IPS-18a (cell line): Measurements from ENCODE around the gene CLNK.

Experiments
- H3K27ac ChIP-seq: one replicate; pipeline ENCODE4 v1.5.1; 2013; ENCODE audit warnings: low read length
- H3K27me3 ChIP-seq: one replicate; pipeline ENCODE4 v1.6.1; 2013; ENCODE audit warnings: mild to moderate bottlenecking, low read length; ENCODE audit not compliant: control insufficient read depth, insufficient read depth
- H3K36me3 ChIP-seq: one replicate; pipeline ENCODE4 v1.6.1; 2013; ENCODE audit warnings: low read depth, low read length; ENCODE audit not compliant: control insufficient read depth
- H3K4me1 ChIP-seq: one replicate; pipeline ENCODE4 v1.6.1; 2013; ENCODE audit warnings: low read depth, low read length; ENCODE audit not compliant: control insufficient read depth
- H3K4me3 ChIP-seq: one replicate; pipeline ENCODE4 v1.5.1; 2013; ENCODE audit warnings: low read length
- H3K9ac ChIP-seq: one replicate; pipeline ENCODE4 v1.6.1; 2013; ENCODE audit warnings: mild to moderate bottlenecking, low read length, moderate library complexity
- H3K9me3 ChIP-seq: one replicate; pipeline ENCODE4 v1.6.1; 2013; ENCODE audit warnings: low read depth, low read length; ENCODE audit not compliant: control insufficient read depth

Gene CLNK

GRCh38 chr4:10606483-10607155 lies 77.9 kb downstream of the CLNK start:
- no peaks in the 10 kb centered on the region for H3K9me3 ChIP-seq
- H3K36me3 ChIP-seq, result no peaks in the 10 kb centered on the region
- no peak overlapping the region for H3K9ac ChIP-seq
- no peaks in the 10 kb centered on the region for H3K27me3 ChIP-seq
- no peak overlapping the region for H3K27ac ChIP-seq
- H3K4me1 ChIP-seq, result no peaks in the 10 kb centered on the region
- no peak overlapping the region for H3K4me3 ChIP-seq

- Histone ChIP-seq H3K4me3 (no peak overlapping the region), H3K9ac (no peak overlapping the region), H3K27me3 (no peaks in the 10 kb centered on the region), H3K27ac (no peak overlapping the region), H3K4me1 (no peaks in the 10 kb centered on the region), H3K36me3 (no peaks in the 10 kb centered on the region), H3K9me3 (no peaks in the 10 kb centered on the region)
Measured at GRCh38 chr4:10605746-10606482, 78.7 kb downstream of the CLNK start.

- H3K4me3 ChIP-seq, result no peak overlapping the region
- H3K9ac ChIP-seq, result no peak overlapping the region
- H3K36me3 ChIP-seq, result no peaks in the 10 kb centered on the region
- no peaks in the 10 kb centered on the region for H3K9me3 ChIP-seq
- no peaks in the 10 kb centered on the region for H3K4me1 ChIP-seq
- no peaks in the 10 kb centered on the region for H3K27me3 ChIP-seq
- no peak overlapping the region for H3K27ac ChIP-seq
Measured at GRCh38 chr4:10605031-10605430, 79.5 kb downstream of the CLNK start.

GRCh38 chr4:10599574-10599973 lies 85.0 kb downstream of the CLNK start:
- Histone ChIP-seq H3K27me3 (no peaks in the 10 kb centered on the region), H3K4me1 (no peaks in the 10 kb centered on the region), H3K9ac (no peak overlapping the region), H3K4me3 (no peak overlapping the region), H3K27ac (no peak overlapping the region), H3K9me3 (no peaks in the 10 kb centered on the region), H3K36me3 (no peaks in the 10 kb centered on the region)

GRCh38 chr4:10598829-10599228 lies 85.7 kb downstream of the CLNK start:
- Histone ChIP-seq H3K4me1 (no peaks in the 10 kb centered on the region), H3K27me3 (no peaks in the 10 kb centered on the region), H3K36me3 (no peaks in the 10 kb centered on the region), H3K9me3 (no peaks in the 10 kb centered on the region), H3K4me3 (no peak overlapping the region), H3K27ac (no peak overlapping the region), H3K9ac (no peak overlapping the region)

- H3K4me1 ChIP-seq, result no peaks in the 10 kb centered on the region
- no peaks in the 10 kb centered on the region for H3K9me3 ChIP-seq
- no peaks in the 10 kb centered on the region for H3K36me3 ChIP-seq
- no peaks in the 10 kb centered on the region for H3K27me3 ChIP-seq
- no peak overlapping the region for H3K4me3 ChIP-seq
- H3K27ac ChIP-seq, result no peak overlapping the region
- no peak overlapping the region for H3K9ac ChIP-seq
Measured at GRCh38 chr4:10596586-10597290, 87.8 kb downstream of the CLNK start.

- Histone ChIP-seq H3K4me3 (no peak overlapping the region), H3K4me1 (peaks cover 10% of the 10 kb centered on the region), H3K9ac (no peak overlapping the region), H3K27me3 (no peaks in the 10 kb centered on the region), H3K36me3 (no peaks in the 10 kb centered on the region), H3K27ac (no peak overlapping the region), H3K9me3 (no peaks in the 10 kb centered on the region)
Measured at GRCh38 chr4:10593130-10593529, 91.4 kb downstream of the CLNK start.

- Histone ChIP-seq H3K27me3 (no peaks in the 10 kb centered on the region), H3K27ac (no peak overlapping the region)
Measured at GRCh38 chr4:10590896-10591295, 93.7 kb downstream of the CLNK start.

GRCh38 chr4:10589799-10590198 lies 94.8 kb downstream of the CLNK start:
- no peak overlapping the region for H3K27ac ChIP-seq
- no peaks in the 10 kb centered on the region for H3K36me3 ChIP-seq
- H3K9ac ChIP-seq, result no peak overlapping the region
- no peak overlapping the region for H3K4me3 ChIP-seq
- H3K4me1 ChIP-seq, result peaks cover 10% of the 10 kb centered on the region
- no peaks in the 10 kb centered on the region for H3K9me3 ChIP-seq
- no peaks in the 10 kb centered on the region for H3K27me3 ChIP-seq

More at GRCh38 chr4:10590896-10591295, 93.7 kb downstream of the CLNK start:
- H3K36me3 ChIP-seq, result no peaks in the 10 kb centered on the region
- H3K4me1 ChIP-seq, result peaks cover 10% of the 10 kb centered on the region
- H3K9ac ChIP-seq, result no peak overlapping the region
- H3K4me3 ChIP-seq, result no peak overlapping the region
- no peaks in the 10 kb centered on the region for H3K9me3 ChIP-seq

- no peaks in the 10 kb centered on the region for H3K9me3 ChIP-seq
- no peak overlapping the region for H3K4me3 ChIP-seq
- H3K9ac ChIP-seq, result no peak overlapping the region
- no peak overlapping the region for H3K27ac ChIP-seq
- H3K36me3 ChIP-seq, result no peaks in the 10 kb centered on the region
- H3K4me1 ChIP-seq, result peaks cover 10% of the 10 kb centered on the region
- H3K27me3 ChIP-seq, result no peaks in the 10 kb centered on the region
Measured at GRCh38 chr4:10589321-10589720, 95.2 kb downstream of the CLNK start.

GRCh38 chr4:10587697-10588096 lies 96.9 kb downstream of the CLNK start:
- peaks cover 10% of the 10 kb centered on the region for H3K4me1 ChIP-seq
- no peak overlapping the region for H3K9ac ChIP-seq
- H3K27ac ChIP-seq, result no peak overlapping the region

More at GRCh38 chr4:10587697-10588096, 96.9 kb downstream of the CLNK start:
- Histone ChIP-seq H3K4me3 (no peak overlapping the region), H3K27me3 (no peaks in the 10 kb centered on the region), H3K36me3 (no peaks in the 10 kb centered on the region), H3K9me3 (no peaks in the 10 kb centered on the region)
